Measurements from ENCODE around the gene NDUFB2. TPM values are rescaled to one million over a fixed set of nuclear protein-coding genes. Genes with fewer than 3 reads are reported as not detected.

NDUFB2 gene
- total RNA-seq, 1 experiment from 2014 or later: 180 TPM

DNA sequence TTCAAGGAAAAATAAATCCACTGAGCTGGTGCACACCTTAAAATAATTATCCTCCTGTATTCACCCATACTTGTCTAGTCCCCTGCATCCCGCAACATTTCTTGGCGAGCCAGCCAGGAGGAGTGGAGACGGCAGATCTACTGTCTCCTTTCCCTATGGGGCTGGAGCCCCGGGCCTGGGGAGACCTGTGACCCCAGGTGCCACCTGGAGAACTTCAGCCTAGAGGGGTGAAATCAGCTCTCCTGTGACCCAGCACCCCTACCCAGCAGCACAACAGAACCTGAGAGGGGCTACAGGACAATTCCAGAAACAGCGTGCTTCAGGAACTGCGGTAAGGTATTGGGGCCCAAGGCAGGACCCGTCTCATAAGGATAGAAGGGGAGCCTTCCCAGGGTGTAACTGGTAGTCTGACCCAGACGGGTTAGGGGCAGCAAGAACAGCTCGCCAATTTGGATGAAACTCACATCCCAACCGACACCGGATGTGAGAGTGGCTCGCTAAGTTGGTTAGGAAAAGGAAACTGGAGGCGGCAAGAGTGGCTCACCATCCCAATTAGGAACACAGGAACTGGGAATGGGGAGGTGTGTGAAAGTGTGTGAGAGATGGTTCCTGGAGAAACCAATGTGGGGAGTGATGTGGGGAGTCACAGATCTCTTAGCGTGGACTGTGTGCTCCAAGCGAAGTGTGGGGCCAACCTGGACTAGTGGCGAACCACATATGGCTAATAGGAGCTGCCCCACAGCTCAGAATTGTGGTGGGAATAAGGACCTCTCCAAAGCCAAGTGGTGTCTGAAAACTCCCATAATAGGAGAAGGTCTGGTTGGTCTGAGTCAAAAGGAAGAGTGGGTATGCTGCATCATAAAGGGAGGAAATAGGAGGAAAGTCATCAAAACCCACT lies 40.7 kb upstream of the NDUFB2 start:
- POLR2A ChIA-PET (ENCODE audit: unreplicated experiment): no interaction called here
- no peaks in the 10 kb centered on the region for H3K9me2 ChIP-seq (ENCODE audit: insufficient read depth)
- peaks cover 35% of the 10 kb centered on the region for H3K4me1 ChIP-seq (replicated peaks; ENCODE audit: insufficient read depth)
- BruUV-seq (replicated peaks): no TSS peak
- no peak for DNase-seq
- H3K27me3 ChIP-seq (ENCODE audit: insufficient read depth, low read depth): no peaks in the 10 kb centered on the region
- no peaks in the 10 kb centered on the region for H4K20me1 ChIP-seq (ENCODE audit: insufficient read depth)
- H3K36me3 ChIP-seq (ENCODE audit: low read depth): no peaks in the 10 kb centered on the region
- CTCF ChIA-PET: interaction anchor here (0.5 to 1.1 kb wide), 2 partner anchors 122 to 178 kb away, joined by 3 to 10 read pairs; no protein-coding TSS in a partner anchor
- peak overlapping the region; percentile 76 for H3K4me2 ChIP-seq
- H3K27ac ChIP-seq: peak overlapping the region; percentile 32
- H3F3A ChIP-seq (ENCODE audit: insufficient read depth, low read depth): peaks cover 10% of the 10 kb centered on the region; the same call in 1 of the 2 replicates
- peak overlapping the region; percentile 43; the same call in 1 of the 2 replicates for H3K4me3 ChIP-seq
- intact Hi-C loops (cut with micrococcal nuclease; ENCODE audit: unreplicated experiment): loop anchor here (5.0 to 10.0 kb wide), 2 partner anchors 481 to 997 kb away; partner anchors contain the start of gene KDM7A
- H3K79me2 ChIP-seq (ENCODE audit: low read depth): no peaks in the 10 kb centered on the region
- H2AFZ ChIP-seq: peak overlapping the region; percentile 67
- H3K9me3 ChIP-seq (ENCODE audit: insufficient read depth, low read depth): no peaks in the 10 kb centered on the region
- TF ChIP-seq, protein P1, sequence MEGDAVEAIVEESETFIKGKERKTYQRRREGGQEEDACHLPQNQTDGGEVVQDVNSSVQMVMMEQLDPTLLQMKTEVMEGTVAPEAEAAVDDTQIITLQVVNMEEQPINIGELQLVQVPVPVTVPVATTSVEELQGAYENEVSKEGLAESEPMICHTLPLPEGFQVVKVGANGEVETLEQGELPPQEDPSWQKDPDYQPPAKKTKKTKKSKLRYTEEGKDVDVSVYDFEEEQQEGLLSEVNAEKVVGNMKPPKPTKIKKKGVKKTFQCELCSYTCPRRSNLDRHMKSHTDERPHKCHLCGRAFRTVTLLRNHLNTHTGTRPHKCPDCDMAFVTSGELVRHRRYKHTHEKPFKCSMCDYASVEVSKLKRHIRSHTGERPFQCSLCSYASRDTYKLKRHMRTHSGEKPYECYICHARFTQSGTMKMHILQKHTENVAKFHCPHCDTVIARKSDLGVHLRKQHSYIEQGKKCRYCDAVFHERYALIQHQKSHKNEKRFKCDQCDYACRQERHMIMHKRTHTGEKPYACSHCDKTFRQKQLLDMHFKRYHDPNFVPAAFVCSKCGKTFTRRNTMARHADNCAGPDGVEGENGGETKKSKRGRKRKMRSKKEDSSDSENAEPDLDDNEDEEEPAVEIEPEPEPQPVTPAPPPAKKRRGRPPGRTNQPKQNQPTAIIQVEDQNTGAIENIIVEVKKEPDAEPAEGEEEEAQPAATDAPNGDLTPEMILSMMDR (conservative IDR thresholded peaks at IDR 0.05): no peak
- TF ChIP-seq EZH2 (IDR thresholded peaks at IDR 0.05; ENCODE audit: low read depth): no peak

- BruUV-seq (replicated peaks): no TSS peak
- peak overlapping the region; percentile 32 for H3K27ac ChIP-seq
- no peak for TF ChIP-seq EZH2 (IDR thresholded peaks at IDR 0.05; ENCODE audit: low read depth)
- TF ChIP-seq, protein P1 (conservative IDR thresholded peaks at IDR 0.05): no peak
These were observed 39.7 kb upstream of the NDUFB2 start for GRCh38 chr7:140656548-140657515.

DNA sequence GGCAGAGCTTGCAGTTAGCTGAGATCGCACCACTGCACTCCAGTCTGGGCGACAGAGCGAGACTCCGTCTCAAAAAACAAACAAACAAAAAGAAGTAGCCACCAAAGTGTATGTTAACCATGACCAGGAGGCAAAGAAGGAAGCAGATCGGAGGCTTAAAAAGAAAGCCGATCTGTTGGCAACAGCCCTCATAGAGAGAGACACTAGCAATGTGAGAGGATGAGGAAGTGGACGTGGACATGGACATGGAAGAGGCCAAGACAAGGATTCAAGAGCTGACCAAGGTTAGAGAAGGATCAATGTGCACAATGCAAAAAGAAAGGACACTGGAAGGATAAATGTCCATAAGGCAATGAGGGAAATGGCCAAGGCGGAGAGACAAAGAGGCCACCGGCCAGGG lies 38.6 kb upstream of the NDUFB2 start:
- peak in 1 of 2 experiments; percentile 17 for DNase-seq
- Histone ChIP-seq H3K79me2 (ENCODE audit: low read depth) (no peaks in the 10 kb centered on the region), H3K9me3 (ENCODE audit: insufficient read depth, low read depth) (no peaks in the 10 kb centered on the region), H3K4me3 (no peak overlapping the region), H2AFZ (no peak overlapping the region), H3K4me1 (replicated peaks; ENCODE audit: insufficient read depth) (peaks cover 22% of the 10 kb centered on the region), H3K9me2 (ENCODE audit: insufficient read depth) (no peaks in the 10 kb centered on the region), H4K20me1 (ENCODE audit: insufficient read depth) (no peaks in the 10 kb centered on the region), H3K27ac (no peak overlapping the region), H3F3A (ENCODE audit: insufficient read depth, low read depth) (peaks cover 6% of the 10 kb centered on the region; the same call in 1 of the 2 replicates), H3K36me3 (ENCODE audit: low read depth) (no peaks in the 10 kb centered on the region), H3K4me2 (no peak overlapping the region), H3K27me3 (ENCODE audit: insufficient read depth, low read depth) (no peaks in the 10 kb centered on the region)
- BruUV-seq (replicated peaks): no TSS peak
- intact Hi-C loops (cut with micrococcal nuclease; ENCODE audit: unreplicated experiment): loop anchor here (5.0 to 10.0 kb wide), 2 partner anchors 483 to 994 kb away; partner anchors contain the start of gene KDM7A
- TF ChIP-seq, protein P1 (conservative IDR thresholded peaks at IDR 0.05): no peak
- no peak for TF ChIP-seq EZH2 (IDR thresholded peaks at IDR 0.05; ENCODE audit: low read depth)
- ChIA-PET CTCF (no interaction called here), POLR2A (ENCODE audit: unreplicated experiment) (no interaction called here)

More at GRCh38 chr7:140656548-140657515, 39.7 kb upstream of the NDUFB2 start:
- Histone ChIP-seq H3K36me3 (ENCODE audit: low read depth) (no peaks in the 10 kb centered on the region), H3K27me3 (ENCODE audit: insufficient read depth, low read depth) (no peaks in the 10 kb centered on the region), H3K9me2 (ENCODE audit: insufficient read depth) (no peaks in the 10 kb centered on the region), H4K20me1 (ENCODE audit: insufficient read depth) (no peaks in the 10 kb centered on the region), H3F3A (ENCODE audit: insufficient read depth, low read depth) (peaks cover 6% of the 10 kb centered on the region; the same call in 1 of the 2 replicates), H3K4me3 (peak overlapping the region; percentile 43; the same call in 1 of the 2 replicates), H3K4me2 (peak overlapping the region; percentile 76), H3K9me3 (ENCODE audit: insufficient read depth, low read depth) (no peaks in the 10 kb centered on the region), H3K4me1 (replicated peaks; ENCODE audit: insufficient read depth) (peaks cover 24% of the 10 kb centered on the region), H2AFZ (peak overlapping the region; percentile 67), H3K79me2 (ENCODE audit: low read depth) (no peaks in the 10 kb centered on the region)
- CTCF ChIA-PET: interaction anchor here (0.5 to 1.1 kb wide), 2 partner anchors 123 to 179 kb away, joined by 3 to 10 read pairs; no protein-coding TSS in a partner anchor
- peak; percentile 68 to 89 for DNase-seq
- POLR2A ChIA-PET (ENCODE audit: unreplicated experiment): no interaction called here
- intact Hi-C loops (cut with micrococcal nuclease; ENCODE audit: unreplicated experiment): loop anchor here (5.0 to 10.0 kb wide), 2 partner anchors 482 to 995 kb away; partner anchors contain the start of gene KDM7A

Data from PC-9 (cell line).